H1 (cell line): ENCODE data around the gene SUCNR1. TPM values are rescaled to one million over a fixed set of nuclear protein-coding genes. Genes with fewer than 3 reads are reported as not detected.

ENCODE experiments used
- CTCF ChIA-PET: fragments of 300-600 bp; sonication (Branson Sonifier 250); formaldehyde crosslinking; loops from one replicate; lab custom pipeline; 2021; ENCODE audit not compliant: partially characterized antibody; lab: Charles Lee
- POLR2A ChIA-PET: fragments of 300-600 bp; sonication (Branson Sonifier 250); formaldehyde crosslinking; loops from one replicate; lab custom pipeline; 2021; ENCODE audit warnings: inconsistent platforms; ENCODE audit not compliant: partially characterized antibody; lab: Charles Lee
- DNase-seq, 2 experiments: peaks; one replicate each; pipeline versions ENCODE4 v3.0.0 to v3.0.0-alpha.2; 2010 to 2022; ENCODE audit warnings: low spot score in 2 of 2, low read depth in 1 of 2, mixed read lengths in 1 of 2
- FAIRE-seq: peaks from 2 replicates; lab custom pipeline; 2011; peaks lifted over from hg19 to GRCh38; lab: Jason Lieb, UNC
- H2AFZ ChIP-seq: 2 replicates; pipeline ENCODE4 v1.8.1; 2012; ENCODE audit warnings: low read length, inconsistent platforms
- H2AK5ac ChIP-seq: 2 replicates; pipeline ENCODE4 v1.6.1; 2013; ENCODE audit warnings: low read depth, low read length
- H2BK120ac ChIP-seq: replicated peaks from 2 replicates; pipeline ENCODE3; 2013; ENCODE audit warnings: low read depth, low read length, inconsistent platforms
- H2BK12ac ChIP-seq: 2 replicates; pipeline ENCODE4 v1.6.1; 2013; ENCODE audit warnings: low read depth, low read length
- H2BK15ac ChIP-seq: 2 replicates; pipeline ENCODE4 v1.6.1; 2013; ENCODE audit warnings: low read length
- H2BK20ac ChIP-seq: 2 replicates; pipeline ENCODE4 v1.6.1; 2013; ENCODE audit warnings: low read length
- H2BK5ac ChIP-seq: 2 replicates; pipeline ENCODE4 v1.6.1; 2013; ENCODE audit warnings: low read depth, low read length
- H3K14ac ChIP-seq: 2 replicates; pipeline ENCODE4 v1.6.1; 2013; ENCODE audit warnings: inconsistent platforms; ENCODE audit not compliant: insufficient read length
- H3K18ac ChIP-seq: 2 replicates; pipeline ENCODE4 v1.6.1; 2013; ENCODE audit warnings: low read length; ENCODE audit errors: extremely low read depth
- H3K23ac ChIP-seq: 2 replicates; pipeline ENCODE4 v1.6.1; 2013; ENCODE audit warnings: inconsistent platforms; ENCODE audit not compliant: insufficient read length
- H3K23me2 ChIP-seq: 2 replicates; pipeline ENCODE4 v1.6.1; 2013; ENCODE audit warnings: low read depth, low read length
- H3K27ac ChIP-seq: 2 replicates; pipeline ENCODE4 v1.6.1; 2011; ENCODE audit warnings: low read depth, low read length, inconsistent platforms
- H3K27me3 ChIP-seq, 4 experiments: replicated peaks in 1 of 4; 1 replicate in 1 of 4; 2 replicates in 3 of 4; pipeline versions ENCODE4 v1.6.1 to v1.8.1; 2011 to 2013; ENCODE audit warnings: low read length in 3 of 4, mild to moderate bottlenecking in 3 of 4, inconsistent platforms in 2 of 4, mixed read lengths in 2 of 4, moderate library complexity in 1 of 4; ENCODE audit not compliant: control insufficient read depth in 3 of 4, insufficient read depth in 3 of 4; ENCODE audit errors: extremely low read depth in 1 of 4
- H3K36me3 ChIP-seq, 4 experiments: 2 replicates each; pipeline versions ENCODE4 v1.6.1 to v1.8.1; 2011 to 2013; ENCODE audit warnings: mild to moderate bottlenecking in 4 of 4, low read length in 3 of 4, moderate library complexity in 2 of 4, control low read depth in 1 of 4, inconsistent platforms in 1 of 4; ENCODE audit not compliant: insufficient read depth in 4 of 4, control insufficient read depth in 2 of 4
- H3K4ac ChIP-seq: replicated peaks from 2 replicates; pipeline ENCODE3; 2013; ENCODE audit warnings: low read length, low read depth, mixed read lengths, inconsistent platforms; ENCODE audit not compliant: insufficient read length
- H3K4me1 ChIP-seq, 4 experiments: replicated peaks in 1 of 4; 1 replicate in 1 of 4; 2 replicates in 3 of 4; pipeline versions ENCODE4 v1.6.1 to v1.8.1; 2011 to 2013; ENCODE audit warnings: low read length in 3 of 4, inconsistent platforms in 2 of 4, mixed read lengths in 1 of 4; ENCODE audit not compliant: insufficient read depth in 4 of 4, control insufficient read depth in 3 of 4
- H3K4me2 ChIP-seq, 2 experiments: 2 replicates each; pipeline versions ENCODE4 v1.6.1 to v1.8.1; 2011 to 2013; ENCODE audit warnings: low read depth in 2 of 2, low read length in 2 of 2, control low read depth in 1 of 2, inconsistent platforms in 1 of 2, mild to moderate bottlenecking in 1 of 2; ENCODE audit not compliant: insufficient read depth in 1 of 2
- H3K4me3 ChIP-seq, 4 experiments: fragments of 200-600, 300-600 bp in 1 of 4; sonication (generic), shearing (Covaris generic), sonication (Bioruptor Twin) in 1 of 4; 2 replicates each; pipeline versions ENCODE4 v1.5.1 to v1.8.1; 2011 to 2016; ENCODE audit warnings: low read length in 4 of 4, low read depth in 3 of 4, control low read depth in 2 of 4, inconsistent platforms in 2 of 4, mild to moderate bottlenecking in 2 of 4, mixed read lengths in 1 of 4, moderate library complexity in 1 of 4; ENCODE audit not compliant: insufficient read depth in 2 of 4; ENCODE audit errors: extremely low read depth in 1 of 4
- H3K56ac ChIP-seq: replicated peaks from 2 replicates; pipeline ENCODE3; 2013; ENCODE audit warnings: low read depth, mild to moderate bottlenecking, mixed read lengths, low read length, inconsistent platforms; ENCODE audit not compliant: insufficient read length
- H3K79me1 ChIP-seq: 2 replicates; pipeline ENCODE4 v1.6.1; 2013; ENCODE audit warnings: low read depth, low read length, control low read depth
- H3K79me2 ChIP-seq, 2 experiments: 2 replicates each; pipeline versions ENCODE4 v1.6.1 to v1.8.1; 2012 to 2013; ENCODE audit warnings: low read length in 2 of 2, mild to moderate bottlenecking in 2 of 2, inconsistent platforms in 1 of 2; ENCODE audit not compliant: insufficient read depth in 2 of 2, control insufficient read depth in 1 of 2
- H3K9ac ChIP-seq, 4 experiments: replicated peaks in 1 of 4; 1 replicate in 1 of 4; 2 replicates in 3 of 4; pipeline versions ENCODE4 v1.6.1 to v1.8.1; 2011 to 2013; ENCODE audit warnings: low read depth in 3 of 4, low read length in 3 of 4, control low read depth in 2 of 4, mild to moderate bottlenecking in 2 of 4, moderate library complexity in 2 of 4, inconsistent platforms in 1 of 4; ENCODE audit errors: extremely low read depth in 1 of 4
- H3K9me3 ChIP-seq, 2 experiments: 2 replicates each; pipeline versions ENCODE4 v1.6.1 to v1.8.1; 2012 to 2013; ENCODE audit warnings: mild to moderate bottlenecking in 2 of 2, moderate library complexity in 2 of 2, control low read depth in 1 of 2, inconsistent platforms in 1 of 2, low read depth in 1 of 2, low read length in 1 of 2, mixed read lengths in 1 of 2; ENCODE audit not compliant: insufficient read depth in 2 of 2
- H4K20me1 ChIP-seq, 2 experiments: replicated peaks in 1 of 2; 2 replicates each; pipeline versions ENCODE3 to v1.8.1; 2011 to 2013; ENCODE audit warnings: inconsistent platforms in 2 of 2, low read length in 2 of 2, mild to moderate bottlenecking in 1 of 2; ENCODE audit not compliant: insufficient read depth in 2 of 2, control insufficient read depth in 1 of 2
- H4K5ac ChIP-seq: 2 replicates; pipeline ENCODE4 v1.6.1; 2013; ENCODE audit warnings: low read length, low read depth, mixed read lengths, inconsistent platforms; ENCODE audit not compliant: insufficient read length
- H4K8ac ChIP-seq: 2 replicates; pipeline ENCODE4 v1.8.0; 2013; ENCODE audit warnings: mild to moderate bottlenecking, moderate library complexity, low read length, inconsistent platforms; ENCODE audit not compliant: insufficient read depth; ENCODE audit errors: extremely low read depth
- H4K91ac ChIP-seq: replicated peaks from 2 replicates; pipeline ENCODE3; 2013; ENCODE audit warnings: low read length, mixed read lengths, inconsistent platforms; ENCODE audit not compliant: insufficient read length
- GABPA ChIP-seq: IDR thresholded peaks from 2 replicates; pipeline ENCODE4 v1.6.1; 2011; ENCODE audit warnings: mild to moderate bottlenecking, low read length, moderate library complexity, borderline replicate concordance; ENCODE audit not compliant: insufficient read depth
- KDM1A ChIP-seq: fragments of 200-600, 300-600 bp; sonication (generic); IDR thresholded peaks from 2 replicates; pipeline ENCODE4 v1.7.1; 2016; ENCODE audit warnings: mild to moderate bottlenecking, low read length, borderline replicate concordance
- TBP ChIP-seq: IDR thresholded peaks from 2 replicates; pipeline ENCODE4 v1.6.1; 2011; ENCODE audit warnings: low read depth, low read length, improper control_type of control experiment
- WGBS, 2 experiments: shearing (Covaris generic) in 1 of 2; methylation state at CpG; one replicate each; pipeline versions ENCODE4 v1.1.6 to v1.1.7; 2013 to 2015; ENCODE audit warnings: low lambda C conversion rate in 2 of 2, mixed read lengths in 2 of 2, inconsistent platforms in 1 of 2, low coverage in 1 of 2, missing lambda C conversion rate in 1 of 2; ENCODE audit not compliant: insufficient replicate concordance in 2 of 2, insufficient coverage in 1 of 2, insufficient read length in 1 of 2; ENCODE audit errors: extremely low coverage in 1 of 2, missing lambda C conversion rate in 1 of 2; 5-methylcytosine and 5-hydroxymethylcytosine counted together
- polyA plus RNA-seq, 7 experiments: library from polyadenylated mRNA; depleted of rRNA in 3 of 7; stranded (reverse) in 5 of 7; unstranded in 2 of 7; fragments of >200 nt in 5 of 7; fragments of 200-250 nt in 2 of 7; gene quantifications; 1 replicate in 5 of 7; 2 replicates in 1 of 7; 4 replicates in 1 of 7; pipeline versions ENCODE4 v1.2.1 to v1.2.3, GENCODE V29; 2011 to 2013; ENCODE audit warnings: missing spikeins in 2 of 7, mixed read lengths in 2 of 7
- total RNA-seq: library from RNA; stranded (reverse); fragmentation: NEBNext Ultra II Directional; extraction: Animal tissue kit (Norgen Biotek cat#: 25700); gene quantifications from 2 replicates; pipeline ENCODE4 v1.2.1, GENCODE V29; 2021

Gene SUCNR1
- total and polyA plus RNA-seq, 2 of the 8 experiments (the other 6 are each of a cell fraction or from before 2014, with no cell fraction given) = not detected

DNA sequence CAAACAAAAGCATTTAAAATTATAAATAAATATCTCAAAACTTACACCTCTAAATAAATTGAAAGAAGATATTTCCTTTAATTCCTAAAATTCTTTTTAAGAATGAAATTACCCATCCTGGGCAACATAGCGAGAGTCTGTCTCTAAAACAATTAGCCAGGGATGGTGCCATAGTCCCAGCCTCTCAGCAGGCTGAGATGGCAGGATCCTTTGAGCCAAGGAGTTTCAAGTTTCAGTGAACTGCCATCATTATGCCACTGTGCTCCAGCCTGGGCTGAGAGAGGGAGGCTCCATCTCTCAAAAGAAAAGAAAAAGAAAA is 34.2 kb upstream of the SUCNR1 start:
- WGBS, 2 experiments = 91% methylated on average over 1 of the region's 1 CpG; no CpG with 5 or more reads in 1 of the 2 experiments
- CTCF ChIA-PET = interaction anchor here (0.7 to 5.4 kb wide), 14 partner anchors 10 to 614 kb away, joined by 3 to 82 read pairs (median 4); partner anchors contain the start of gene IGSF10

More for the DNA sequence above, 34.2 kb upstream of the SUCNR1 start:
- Histone ChIP-seq H3K79me1 (no peaks in the 10 kb centered on the region), H2BK20ac (no peak overlapping the region), H4K5ac (no peak overlapping the region), H3K56ac (no peak overlapping the region), H4K91ac (no peak overlapping the region), H2BK12ac (no peak overlapping the region), H3K4me2 (no peak overlapping the region), H3K4me1 (0 out of 7 replicates have a peak, but pooled peaks cover 0 to 3% (median 0%) of the 10 kb centered on the region in 4 experiments), H3K23ac (no peak overlapping the region), H3K9me3 (no peaks in the 10 kb centered on the region), H3K4me3 (no peak overlapping the region), H2BK15ac (no peak overlapping the region), H4K8ac (no peak overlapping the region), H3K36me3 (no peaks in the 10 kb centered on the region), H2BK120ac (no peak overlapping the region), H2BK5ac (no peak overlapping the region), H2AK5ac (no peak overlapping the region), H3K4ac (no peak overlapping the region), H3K27me3 (peaks cover 0 to 1% (median 0%) of the 10 kb centered on the region in 4 experiments; a peak in 1 of 7 replicates), H3K18ac (no peak overlapping the region), H3K27ac (no peak overlapping the region), H4K20me1 (no peaks in the 10 kb centered on the region), H3K14ac (no peak overlapping the region), H3K23me2 (no peaks in the 10 kb centered on the region), H3K9ac (no peak overlapping the region), H3K79me2 (no peaks in the 10 kb centered on the region), H2AFZ (no peak overlapping the region)
- POLR2A ChIA-PET = no interaction called here
- no peak for FAIRE-seq
- TF ChIP-seq TBP (no peak), GABPA (no peak), KDM1A (no peak)
- no peak for DNase-seq
